NCI-H524 treated with DMSO at 0.1 percent for 48 hours (cell line): ENCODE measurements around the gene GALNT16.
"Not testable (repeated sequence)": the region's sequence is repeated elsewhere in the genome, so short reads cannot be mapped to it uniquely, and the experiment has no call there.

Experiments
- DNase-seq: peaks from one replicate; lab custom pipeline; 2025; lab: John Stamatoyannopoulos, UW

GALNT16 gene

GRCh38 chr14:69260190-69260860, 367 bp downstream of the GALNT16 start:
- DNase-seq = peak; percentile 33

- no peak for DNase-seq
These were observed 1.1 kb downstream of the GALNT16 start for GRCh38 chr14:69260861-69261564.

- DNase-seq = no peak
These were observed 1.9 kb downstream of the GALNT16 start for GRCh38 chr14:69261761-69262331.

- no peak for DNase-seq
These were observed 2.6 kb downstream of the GALNT16 start for GRCh38 chr14:69262516-69262915.

GRCh38 chr14:69263364-69263763, 3.4 kb downstream of the GALNT16 start:
- DNase-seq = no peak

GRCh38 chr14:69263771-69264170, 3.8 kb downstream of the GALNT16 start:
- DNase-seq = no peak

- no peak for DNase-seq
These were observed 6.8 kb downstream of the GALNT16 start for GRCh38 chr14:69266572-69267345.

GRCh38 chr14:69267492-69267891, 7.5 kb downstream of the GALNT16 start:
- DNase-seq = no peak

- no peak for DNase-seq
These were observed 8.3 kb downstream of the GALNT16 start for GRCh38 chr14:69268223-69268622.

GRCh38 chr14:69268763-69269162, 8.8 kb downstream of the GALNT16 start:
- no peak for DNase-seq

- DNase-seq = no peak
These were observed 9.4 kb downstream of the GALNT16 start for GRCh38 chr14:69269381-69269780.

- no peak for DNase-seq
These were observed 10.1 kb downstream of the GALNT16 start for GRCh38 chr14:69270097-69270496.

GRCh38 chr14:69270795-69271708, 11.1 kb downstream of the GALNT16 start:
- no peak for DNase-seq

GRCh38 chr14:69274321-69274720, 14.4 kb downstream of the GALNT16 start:
- DNase-seq = no peak

GRCh38 chr14:69275331-69275730, 15.4 kb downstream of the GALNT16 start:
- DNase-seq = no peak

GRCh38 chr14:69277356-69277755, 17.4 kb downstream of the GALNT16 start:
- DNase-seq = not testable (repeated sequence)

GRCh38 chr14:69280746-69281291, 20.9 kb downstream of the GALNT16 start:
- no peak for DNase-seq

GRCh38 chr14:69281450-69282169, 21.7 kb downstream of the GALNT16 start:
- no peak for DNase-seq

GRCh38 chr14:69282448-69282847, 22.5 kb downstream of the GALNT16 start:
- no peak for DNase-seq

GRCh38 chr14:69284170-69284569, 24.2 kb downstream of the GALNT16 start:
- no peak for DNase-seq
